CD4-positive, CD25-positive, alpha-beta regulatory T cell (primary cell): Measurements from ENCODE around the gene ANTXR2. TPM values are rescaled to one million over a fixed set of nuclear protein-coding genes. Genes with fewer than 3 reads are reported as not detected.

Experiments used
- ATAC-seq, 2 donors: fragments of 150-1000 bp; cut with Tn5 transposase; one replicate each; pipeline ENCODE4 v1.10.0; 2021; ENCODE audit warnings: low read depth in 2 of 2, moderate number of reproducible peaks in 2 of 2, moderate library complexity in 1 of 2
- DNase-seq, 3 donors: peaks; one replicate each; pipeline versions ENCODE4 v3.0.0 to v3.0.0-alpha.2; 2012 to 2022; ENCODE audit warnings: mixed read lengths in 1 of 3
- H3K27ac ChIP-seq: one replicate; pipeline ENCODE4 v1.7.0; 2013; ENCODE audit warnings: mild to moderate bottlenecking, low read length; ENCODE audit not compliant: insufficient read depth, poor library complexity, severe bottlenecking
- H3K27me3 ChIP-seq: one replicate; pipeline ENCODE4 v1.7.0; 2013; ENCODE audit warnings: low read length; ENCODE audit not compliant: control insufficient read depth, insufficient read depth
- H3K36me3 ChIP-seq: one replicate; pipeline ENCODE4 v1.7.0; 2013; ENCODE audit warnings: mild to moderate bottlenecking, low read length, moderate library complexity; ENCODE audit not compliant: control insufficient read depth, insufficient read depth
- H3K4me1 ChIP-seq: 2 replicates; pipeline ENCODE4 v1.7.0; 2013; ENCODE audit warnings: mild to moderate bottlenecking, low read length; ENCODE audit not compliant: insufficient read depth, control insufficient read depth, poor library complexity, severe bottlenecking
- H3K4me3 ChIP-seq: one replicate; pipeline ENCODE4 v1.7.0; 2013; ENCODE audit warnings: low read depth, mild to moderate bottlenecking, low read length, moderate library complexity
- H3K9me3 ChIP-seq, 2 experiments: 1 replicate in 1 of 2; 2 replicates in 1 of 2; pipeline ENCODE4 v1.7.0; 2013; ENCODE audit warnings: low read length in 2 of 2, mild to moderate bottlenecking in 1 of 2, moderate library complexity in 1 of 2; ENCODE audit not compliant: control insufficient read depth in 2 of 2
- H3K27ac Mint-ChIP-seq, 3 donors: one replicate each; pipeline ENCODE4 v1.8.0; 2020 to 2022; ENCODE audit warnings: mild to moderate bottlenecking in 3 of 3, mixed read lengths in 3 of 3, moderate library complexity in 2 of 3
- H3K27me3 Mint-ChIP-seq: one replicate; pipeline ENCODE4 v1.8.0; 2022; ENCODE audit warnings: mild to moderate bottlenecking, mixed read lengths
- H3K36me3 Mint-ChIP-seq: one replicate; pipeline ENCODE4 v1.8.0; 2020; ENCODE audit warnings: mixed read lengths
- H3K4me1 Mint-ChIP-seq, 4 donors: one replicate each; pipeline ENCODE4 v1.8.0; 2020 to 2022; ENCODE audit warnings: mixed read lengths in 4 of 4, mild to moderate bottlenecking in 1 of 4
- H3K4me3 Mint-ChIP-seq, 4 donors: one replicate each; pipeline ENCODE4 v1.8.0; 2020 to 2022; ENCODE audit warnings: mild to moderate bottlenecking in 4 of 4, mixed read lengths in 4 of 4, moderate library complexity in 3 of 4
- H3K9me3 Mint-ChIP-seq, 7 donors: one replicate each; pipeline ENCODE4 v1.8.0; 2020 to 2022; ENCODE audit warnings: mixed read lengths in 7 of 7, mild to moderate bottlenecking in 3 of 7, moderate library complexity in 2 of 7
- polyA plus RNA-seq, 4 donors: library from polyadenylated mRNA; unstranded; fragments of 300-500 nt; fragmentation: Illumina TruSeq; gene quantifications; one replicate each; pipeline ENCODE4 v1.2.3, GENCODE V29; 2021
- total RNA-seq: library from RNA; stranded (reverse); gene quantifications from one replicate; pipeline ENCODE4 v1.2.3, GENCODE V29; 2022

ANTXR2 gene
- total and polyA plus RNA-seq, 5 donors from 2014 or later = 66.4 to 117 (median 70.2) TPM

DNA sequence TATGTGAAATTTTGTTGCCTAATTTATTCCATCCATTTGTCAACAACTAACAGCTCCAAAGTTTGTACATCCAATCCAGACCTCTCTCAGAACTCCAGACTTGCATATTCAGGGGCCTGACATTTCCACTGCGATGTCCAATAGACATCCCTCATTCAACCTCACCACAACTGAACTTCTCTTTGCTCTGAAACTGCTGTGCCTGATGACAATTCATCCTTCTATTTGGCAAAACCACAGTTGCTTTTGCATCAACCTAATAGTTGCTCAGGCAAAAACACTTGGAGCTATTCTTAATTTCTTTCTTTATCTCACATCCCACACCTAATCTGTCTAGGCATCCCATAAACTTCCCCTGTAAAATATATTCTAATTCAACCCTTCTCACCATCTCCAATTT, 56.5 kb downstream of the ANTXR2 start:
- peaks cover 10% of the 10 kb centered on the region for H3K36me3 Mint-ChIP-seq
- ATAC-seq (no peak), DNase-seq (no peak)
- Histone ChIP-seq H3K36me3 (peaks cover 62% of the 10 kb centered on the region), H3K27ac (no peak overlapping the region), H3K4me3 (no peak overlapping the region), H3K9me3 (no peaks in the 10 kb centered on the region), H3K4me1 (peaks cover 10% of the 10 kb centered on the region), H3K27me3 (no peaks in the 10 kb centered on the region)
- no peak overlapping the region for H3K27ac Mint-ChIP-seq
- H3K4me3 Mint-ChIP-seq = no peak overlapping the region
- no peaks in the 10 kb centered on the region for H3K27me3 Mint-ChIP-seq
- H3K4me1 Mint-ChIP-seq = peaks cover 8 to 21% (median 15%) of the 10 kb centered on the region in 4 donors
- H3K9me3 Mint-ChIP-seq = no peaks in the 10 kb centered on the region

DNA sequence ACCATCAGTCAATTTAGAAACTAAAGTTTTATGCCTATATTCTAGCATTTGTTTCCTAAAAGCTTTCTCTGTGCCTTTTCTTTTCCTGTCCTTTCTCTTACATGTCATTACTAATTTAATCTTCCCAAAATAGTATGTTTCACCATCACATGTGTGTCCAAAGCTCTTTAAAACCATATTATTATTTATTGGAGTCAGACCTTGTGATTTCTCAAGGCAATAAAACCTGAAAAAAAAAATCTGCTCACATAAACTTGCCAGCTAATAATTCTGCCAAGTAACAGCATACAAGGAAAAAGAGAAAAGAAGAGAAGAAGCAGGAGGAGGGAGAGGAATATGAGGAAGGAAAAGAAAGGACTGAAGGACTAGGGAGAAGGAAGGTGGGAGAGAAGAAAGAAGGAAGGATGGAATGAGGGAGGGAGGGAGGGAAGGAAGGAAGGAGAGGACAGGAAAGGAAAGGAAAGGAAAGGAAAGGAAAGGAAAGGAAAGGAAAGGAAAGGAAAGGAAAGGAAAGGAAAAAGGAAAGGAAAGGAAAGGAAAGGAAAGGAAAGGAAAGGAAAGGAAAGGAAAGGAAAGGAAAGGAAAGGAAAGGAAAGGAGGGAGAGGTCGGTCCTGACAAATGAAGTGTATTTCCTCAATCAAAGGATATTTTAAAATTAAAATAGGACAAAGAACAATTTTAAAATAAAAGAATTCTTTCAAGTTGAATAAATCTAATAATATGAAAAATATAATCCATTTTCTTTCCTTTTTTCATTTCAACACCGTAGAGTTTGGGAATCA, 57.4 kb downstream of the ANTXR2 start:
- Mint-ChIP-seq H3K27ac (no peak overlapping the region), H3K4me3 (no peak overlapping the region), H3K36me3 (peaks cover 6% of the 10 kb centered on the region), H3K27me3 (no peaks in the 10 kb centered on the region), H3K9me3 (no peaks in the 10 kb centered on the region), H3K4me1 (peaks cover 10 to 24% (median 16%) of the 10 kb centered on the region in 4 donors)
- Histone ChIP-seq H3K9me3 (no peaks in the 10 kb centered on the region), H3K36me3 (peaks cover 62% of the 10 kb centered on the region), H3K4me3 (no peak overlapping the region), H3K27ac (no peak overlapping the region), H3K27me3 (no peaks in the 10 kb centered on the region), H3K4me1 (peaks cover 10% of the 10 kb centered on the region)
- DNase-seq (no peak), ATAC-seq (no peak)

DNA sequence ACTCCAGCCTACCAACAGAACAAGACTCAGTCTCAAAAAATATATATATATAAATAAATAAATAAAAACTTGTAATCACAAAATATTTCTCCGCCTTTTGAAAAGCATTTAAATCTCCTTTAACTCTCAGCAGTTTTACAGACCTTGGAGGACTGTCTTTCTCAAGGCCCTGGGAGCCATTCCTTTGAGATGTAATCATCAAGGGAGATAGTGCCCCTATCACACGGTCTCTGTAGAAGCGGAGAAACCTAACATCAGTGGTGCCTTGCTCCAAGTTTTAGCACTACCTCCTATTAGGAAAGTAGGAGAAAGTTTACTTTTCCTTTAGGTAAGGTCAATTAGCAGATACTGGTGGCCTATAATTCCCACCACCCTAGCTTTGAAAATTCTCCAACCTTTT, 58.5 kb downstream of the ANTXR2 start:
- H3K4me1 Mint-ChIP-seq = peaks cover 15 to 30% (median 25%) of the 10 kb centered on the region in 4 donors
- H3K27me3 Mint-ChIP-seq = no peaks in the 10 kb centered on the region
- no peak overlapping the region for H3K4me3 Mint-ChIP-seq
- no peak overlapping the region for H3K27ac ChIP-seq
- no peak for ATAC-seq
- peaks cover 11% of the 10 kb centered on the region for H3K36me3 Mint-ChIP-seq
- peaks cover 20% of the 10 kb centered on the region for H3K4me1 ChIP-seq
- no peak for DNase-seq
- H3K27ac Mint-ChIP-seq = no peak overlapping the region
- no peak overlapping the region for H3K4me3 ChIP-seq
- peaks cover 56% of the 10 kb centered on the region for H3K36me3 ChIP-seq
- H3K9me3 ChIP-seq = no peaks in the 10 kb centered on the region
- no peaks in the 10 kb centered on the region for H3K9me3 Mint-ChIP-seq
- no peaks in the 10 kb centered on the region for H3K27me3 ChIP-seq

GRCh38 chr4:80012291-80012690, 60.7 kb downstream of the ANTXR2 start:
- Histone ChIP-seq H3K36me3 (peaks cover 40% of the 10 kb centered on the region), H3K9me3 (no peaks in the 10 kb centered on the region), H3K4me1 (peaks cover 30% of the 10 kb centered on the region), H3K27ac (no peak overlapping the region), H3K27me3 (no peaks in the 10 kb centered on the region), H3K4me3 (no peak overlapping the region)
- DNase-seq = no peak
- Mint-ChIP-seq H3K36me3 (peaks cover 18% of the 10 kb centered on the region), H3K27me3 (no peaks in the 10 kb centered on the region), H3K4me3 (no peak overlapping the region), H3K4me1 (peaks cover 33 to 51% (median 39%) of the 10 kb centered on the region in 4 donors), H3K27ac (no peak overlapping the region), H3K9me3 (no peaks in the 10 kb centered on the region)
- ATAC-seq = no peak

DNA sequence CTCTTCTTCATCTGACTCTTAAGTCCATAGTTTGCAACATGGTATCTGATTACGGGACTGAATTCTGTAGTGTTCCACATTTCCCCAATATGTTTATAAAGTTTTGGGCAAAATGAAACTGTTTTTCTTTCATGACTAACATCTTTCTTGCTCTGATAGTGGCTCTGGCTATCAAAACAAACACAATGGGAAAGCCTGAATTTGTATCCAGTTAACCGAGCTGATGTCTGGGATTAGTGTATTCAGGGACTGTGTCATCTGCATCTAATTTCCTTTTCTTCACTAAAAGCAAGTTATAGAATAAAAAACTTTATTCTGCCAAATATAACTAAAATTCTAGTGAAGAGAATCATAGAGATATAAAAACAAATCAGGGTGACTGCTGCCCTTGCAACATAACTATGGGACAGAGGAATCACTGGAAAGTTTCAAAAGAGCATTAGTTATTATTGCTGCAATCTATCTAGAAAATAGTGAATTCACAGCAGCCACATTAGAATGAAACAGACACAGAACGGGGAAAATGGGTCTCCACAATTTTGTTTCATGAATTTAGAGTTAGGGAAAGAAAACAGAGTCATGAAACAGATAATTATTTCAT, 61.3 kb downstream of the ANTXR2 start:
- Mint-ChIP-seq H3K27ac (peak overlapping the region in 2 of 3 donors; percentile 17 to 39), H3K27me3 (no peaks in the 10 kb centered on the region), H3K4me3 (peak overlapping the region in 1 of 4 donors; percentile 14), H3K9me3 (no peaks in the 10 kb centered on the region), H3K4me1 (peaks cover 38 to 56% (median 44%) of the 10 kb centered on the region in 4 donors), H3K36me3 (peaks cover 21% of the 10 kb centered on the region)
- H3K27me3 ChIP-seq = no peaks in the 10 kb centered on the region
- no peaks in the 10 kb centered on the region for H3K9me3 ChIP-seq
- peaks cover 32% of the 10 kb centered on the region for H3K4me1 ChIP-seq
- DNase-seq (no peak), ATAC-seq (no peak)
- no peak overlapping the region for H3K27ac ChIP-seq
- peaks cover 35% of the 10 kb centered on the region for H3K36me3 ChIP-seq
- H3K4me3 ChIP-seq = peak overlapping the region; percentile 15

DNA sequence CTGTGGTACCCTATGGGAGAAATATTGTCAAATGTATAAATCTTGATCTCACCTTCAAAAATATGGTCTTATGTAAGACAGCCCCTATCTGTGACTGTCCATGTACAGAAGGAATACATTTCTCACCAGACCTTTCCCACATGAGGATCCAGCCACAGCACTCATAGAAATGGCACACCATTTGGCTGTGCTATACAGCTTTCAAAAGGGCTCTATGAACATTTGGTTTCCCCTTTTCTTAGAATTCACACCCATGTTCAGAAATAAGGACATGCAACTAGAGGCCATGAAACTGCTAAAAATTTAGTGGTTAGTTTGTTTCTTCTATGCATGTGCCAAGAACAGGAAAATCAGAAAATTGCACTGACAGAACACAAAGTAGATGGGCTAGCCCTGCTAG, 62.7 kb downstream of the ANTXR2 start:
- H3K27ac ChIP-seq = no peak overlapping the region
- peaks cover 0 to 2% (median 0%) of the 10 kb centered on the region in 7 donors for H3K9me3 Mint-ChIP-seq
- peaks cover 45% of the 10 kb centered on the region for H3K4me1 ChIP-seq
- H3K27me3 Mint-ChIP-seq = no peaks in the 10 kb centered on the region
- H3K27me3 ChIP-seq = no peaks in the 10 kb centered on the region
- DNase-seq (peak in 1 of 3 donors; percentile 67), ATAC-seq (no peak)
- H3K4me3 Mint-ChIP-seq = peak overlapping the region in 1 of 4 donors; percentile 26
- peaks cover 48 to 70% (median 54%) of the 10 kb centered on the region in 4 donors for H3K4me1 Mint-ChIP-seq
- H3K36me3 ChIP-seq = peaks cover 27% of the 10 kb centered on the region
- no peaks in the 10 kb centered on the region for H3K9me3 ChIP-seq
- peak overlapping the region in 2 of 3 donors; percentile 10 to 16 for H3K27ac Mint-ChIP-seq
- H3K4me3 ChIP-seq = peak overlapping the region; percentile 26
- peaks cover 24% of the 10 kb centered on the region for H3K36me3 Mint-ChIP-seq

GRCh38 chr4:80009806-80010205, 63.2 kb downstream of the ANTXR2 start:
- Mint-ChIP-seq H3K9me3 (peaks cover 0 to 2% (median under 1%) of the 10 kb centered on the region in 7 donors), H3K27me3 (no peaks in the 10 kb centered on the region), H3K4me1 (peaks cover 49 to 75% (median 54%) of the 10 kb centered on the region in 4 donors), H3K27ac (peak overlapping the region in 1 of 3 donors; percentile 10), H3K36me3 (peaks cover 27% of the 10 kb centered on the region), H3K4me3 (peak overlapping the region in 1 of 4 donors; percentile 26)
- no peak for DNase-seq
- H3K4me3 ChIP-seq = no peak overlapping the region
- H3K9me3 ChIP-seq = no peaks in the 10 kb centered on the region
- no peak overlapping the region for H3K27ac ChIP-seq
- H3K27me3 ChIP-seq = no peaks in the 10 kb centered on the region
- peaks cover 24% of the 10 kb centered on the region for H3K36me3 ChIP-seq
- H3K4me1 ChIP-seq = peaks cover 45% of the 10 kb centered on the region
- no peak for ATAC-seq
